GM12873 (cell line): Measurements from ENCODE around the gene NUDT19.

Experiments
- CTCF ChIP-seq: IDR thresholded peaks from 2 replicates; pipeline ENCODE4 v1.5.1; 2012; ENCODE audit warnings: low read depth, mild to moderate bottlenecking, moderate library complexity, low read length, control low read depth; ENCODE audit not compliant: insufficient read depth; ENCODE audit errors: missing control alignments

The NUDT19 gene

GRCh38 chr19:32652894-32653598 lies 38.6 kb upstream of the NUDT19 start:
- TF ChIP-seq CTCF: no peak

- TF ChIP-seq CTCF: no peak
These were observed 38.1 kb upstream of the NUDT19 start for GRCh38 chr19:32653599-32653915.

GRCh38 chr19:32658075-32658474 lies 33.5 kb upstream of the NUDT19 start:
- TF ChIP-seq CTCF: no peak

GRCh38 chr19:32658527-32658926 lies 33.1 kb upstream of the NUDT19 start:
- no peak for TF ChIP-seq CTCF

GRCh38 chr19:32661318-32661717 lies 30.3 kb upstream of the NUDT19 start:
- no peak for TF ChIP-seq CTCF

GRCh38 chr19:32662186-32662585 lies 29.4 kb upstream of the NUDT19 start:
- TF ChIP-seq CTCF: no peak

- TF ChIP-seq CTCF: no peak
These were observed 25.5 kb upstream of the NUDT19 start for GRCh38 chr19:32666084-32666483.
